GM10248 (cell line): ENCODE results near the gene POLRMT.

Source experiments
- CTCF ChIA-PET: fragments of 300-600 bp; sonication (Branson Sonifier 250); formaldehyde crosslinking; extraction: SDS; loops from one replicate; lab custom pipeline; 2021; ENCODE audit warnings: antibody characterized with exemption; lab: Yijun Ruan, JAX
- POLR2A ChIA-PET: fragments of 350-650 bp; sonication (Branson Sonifier 250); formaldehyde crosslinking; extraction: SDS; loops from one replicate; lab custom pipeline; 2020; ENCODE audit warnings: antibody characterized with exemption; lab: Yijun Ruan, JAX
- DNase-seq: peaks from one replicate; pipeline ENCODE4 v3.0.0; 2012; ENCODE audit errors: extremely low spot score
- CTCF ChIP-seq: IDR thresholded peaks from 2 replicates; pipeline ENCODE4 v1.5.1; 2012; ENCODE audit warnings: mild to moderate bottlenecking, low read depth; ENCODE audit errors: extremely low read depth, missing control alignments, control extremely low read depth

The POLRMT gene

GRCh38 chr19:633068-633785, at the start of gene POLRMT:
Gene POLRMT, minus strand, starts transcription at chr19:633537. Its CDS starts 25 bp downstream, at chr19:633512.
- DNase-seq, result peak; percentile 100
- ChIA-PET CTCF (interaction anchor here (1.0 kb wide), 1 partner anchor 30 kb away, joined by 3 read pairs; the partner anchor contains the start of gene RNF126), POLR2A (interaction anchor here (1.0 kb wide), 1 partner anchor 47 kb away, joined by 3 read pairs; no protein-coding TSS in a partner anchor)
- no peak for TF ChIP-seq CTCF

- DNase-seq, result no peak
- ChIA-PET POLR2A (no interaction called here), CTCF (no interaction called here)
- TF ChIP-seq CTCF, result no peak
Measured at GRCh38 chr19:682678-683320, 49.5 kb upstream of the POLRMT start.

- POLR2A ChIA-PET, result interaction anchor here (0.6 kb wide), 2 partner anchors 99 to 1794 kb away, joined by 3 to 5 read pairs; partner anchors contain the start of gene GADD45B
- no peak for TF ChIP-seq CTCF
- CTCF ChIA-PET, result interaction anchor here (0.6 to 2.9 kb wide), 4 partner anchors 11 to 242 kb away, joined by 3 to 17 read pairs (median 4); no protein-coding TSS in a partner anchor
- peak; percentile 94 for DNase-seq
Measured at GRCh38 chr19:681029-682019, 48.0 kb upstream of the POLRMT start.

GRCh38 chr19:680287-681028, 47.1 kb upstream of the POLRMT start:
- ChIA-PET POLR2A (interaction anchor here (0.6 to 1.2 kb wide), 3 partner anchors 47 to 1795 kb away, joined by 3 to 5 read pairs (median 3); partner anchors contain the start of gene GADD45B), CTCF (interaction anchor here (0.8 to 2.9 kb wide), 7 partner anchors 10 to 243 kb away, joined by 3 to 17 read pairs (median 3); no protein-coding TSS in a partner anchor)
- TF ChIP-seq CTCF, result peak; percentile 73

GRCh38 chr19:679418-680286, 46.3 kb upstream of the POLRMT start:
- CTCF ChIA-PET, result interaction anchor here (0.8 to 2.9 kb wide), 8 partner anchors 10 to 173 kb away, joined by 3 to 17 read pairs (median 3); partner anchors contain the start of gene RNF126
- no peak for DNase-seq
- POLR2A ChIA-PET, result interaction anchor here (1.2 kb wide), 1 partner anchor 46 kb away, joined by 3 read pairs; no protein-coding TSS in a partner anchor
- TF ChIP-seq CTCF, result no peak

More at GRCh38 chr19:680287-681028, 47.1 kb upstream of the POLRMT start:
- DNase-seq, result peak; percentile 99
